Prostate gland (tissue), 2 donors: ENCODE measurements around the gene TMPRSS9.
"Not testable (repeated sequence)": the region's sequence is repeated elsewhere in the genome, so short reads cannot be mapped to it uniquely, and the experiment has no call there.

Source experiments
- POLR2A ChIP-seq: fragments of 450-650 bp; IDR thresholded peaks from one replicate; pipeline ENCODE4 v1.6.1; 2016; ENCODE audit warnings: antibody characterized with exemption, mild to moderate bottlenecking
- POLR2AphosphoS5 ChIP-seq: sonication (generic); formaldehyde crosslinking; IDR thresholded peaks from one replicate; pipeline ENCODE4 v1.6.1; 2017; ENCODE audit warnings: antibody characterized with exemption
- TF ChIP-seq, protein P1 (sequence below), 4 experiments: fragments of 200-600 bp in 2 of 4; fragments of 450-650 bp in 2 of 4; sonication (generic) in 2 of 4; IDR thresholded peaks; 1 replicate in 3 of 4; 2 replicates in 1 of 4; pipeline ENCODE4 v1.5.1; 2016 to 2019; ENCODE audit warnings: antibody characterized with exemption in 4 of 4, mild to moderate bottlenecking in 2 of 4, moderate library complexity in 2 of 4

DNA sequence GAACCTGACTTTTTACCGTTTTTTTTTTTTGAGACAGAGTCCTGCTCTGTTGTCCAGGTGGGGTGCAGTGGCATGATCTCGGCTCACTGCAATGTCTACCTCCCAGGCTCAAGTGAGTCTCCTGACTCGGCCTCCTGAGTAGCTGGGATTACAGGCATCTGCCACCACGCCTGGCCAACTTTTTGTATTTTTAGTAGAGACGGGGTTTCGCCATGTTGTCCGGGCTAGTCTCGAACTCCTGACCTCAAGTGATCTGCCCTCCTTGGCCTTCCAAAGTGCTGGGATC is 109.8 kb downstream of the TMPRSS9 start:
- not testable (repeated sequence) for TF ChIP-seq POLR2A, POLR2AphosphoS5
- TF ChIP-seq, protein P1, sequence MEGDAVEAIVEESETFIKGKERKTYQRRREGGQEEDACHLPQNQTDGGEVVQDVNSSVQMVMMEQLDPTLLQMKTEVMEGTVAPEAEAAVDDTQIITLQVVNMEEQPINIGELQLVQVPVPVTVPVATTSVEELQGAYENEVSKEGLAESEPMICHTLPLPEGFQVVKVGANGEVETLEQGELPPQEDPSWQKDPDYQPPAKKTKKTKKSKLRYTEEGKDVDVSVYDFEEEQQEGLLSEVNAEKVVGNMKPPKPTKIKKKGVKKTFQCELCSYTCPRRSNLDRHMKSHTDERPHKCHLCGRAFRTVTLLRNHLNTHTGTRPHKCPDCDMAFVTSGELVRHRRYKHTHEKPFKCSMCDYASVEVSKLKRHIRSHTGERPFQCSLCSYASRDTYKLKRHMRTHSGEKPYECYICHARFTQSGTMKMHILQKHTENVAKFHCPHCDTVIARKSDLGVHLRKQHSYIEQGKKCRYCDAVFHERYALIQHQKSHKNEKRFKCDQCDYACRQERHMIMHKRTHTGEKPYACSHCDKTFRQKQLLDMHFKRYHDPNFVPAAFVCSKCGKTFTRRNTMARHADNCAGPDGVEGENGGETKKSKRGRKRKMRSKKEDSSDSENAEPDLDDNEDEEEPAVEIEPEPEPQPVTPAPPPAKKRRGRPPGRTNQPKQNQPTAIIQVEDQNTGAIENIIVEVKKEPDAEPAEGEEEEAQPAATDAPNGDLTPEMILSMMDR (IDR thresholded peaks at IDR 0.05), result not testable (repeated sequence)
